SHP77 treated with DMSO at 0.1 percent for 48 hours (cell line): Measurements from ENCODE around the gene PDE4B.
"Not testable (repeated sequence)": the region's sequence is repeated elsewhere in the genome, so short reads cannot be mapped to it uniquely, and the experiment has no call there.

Experiments
- DNase-seq: peaks from one replicate; lab custom pipeline; 2025; lab: John Stamatoyannopoulos, UW

Gene PDE4B

DNA sequence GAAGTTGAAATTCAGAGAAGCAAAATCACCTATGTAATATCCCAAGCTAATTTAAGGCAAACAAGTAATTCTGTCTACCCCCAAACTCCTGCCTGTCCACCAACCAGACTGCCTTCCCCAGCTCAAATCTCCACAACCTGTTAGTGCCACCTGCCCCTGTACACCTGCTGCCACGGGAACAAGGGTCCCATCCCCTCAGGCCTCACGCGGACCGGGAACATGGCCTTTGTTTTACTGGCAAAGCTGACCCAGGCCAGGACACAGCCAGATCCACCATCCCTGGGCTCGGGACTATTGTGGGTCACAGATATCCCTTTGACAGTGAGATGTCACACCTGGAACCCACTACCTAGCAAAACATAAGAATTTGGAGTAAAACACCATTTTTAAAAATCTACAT, 601.9 kb downstream of the PDE4B start:
- no peak for DNase-seq

DNA sequence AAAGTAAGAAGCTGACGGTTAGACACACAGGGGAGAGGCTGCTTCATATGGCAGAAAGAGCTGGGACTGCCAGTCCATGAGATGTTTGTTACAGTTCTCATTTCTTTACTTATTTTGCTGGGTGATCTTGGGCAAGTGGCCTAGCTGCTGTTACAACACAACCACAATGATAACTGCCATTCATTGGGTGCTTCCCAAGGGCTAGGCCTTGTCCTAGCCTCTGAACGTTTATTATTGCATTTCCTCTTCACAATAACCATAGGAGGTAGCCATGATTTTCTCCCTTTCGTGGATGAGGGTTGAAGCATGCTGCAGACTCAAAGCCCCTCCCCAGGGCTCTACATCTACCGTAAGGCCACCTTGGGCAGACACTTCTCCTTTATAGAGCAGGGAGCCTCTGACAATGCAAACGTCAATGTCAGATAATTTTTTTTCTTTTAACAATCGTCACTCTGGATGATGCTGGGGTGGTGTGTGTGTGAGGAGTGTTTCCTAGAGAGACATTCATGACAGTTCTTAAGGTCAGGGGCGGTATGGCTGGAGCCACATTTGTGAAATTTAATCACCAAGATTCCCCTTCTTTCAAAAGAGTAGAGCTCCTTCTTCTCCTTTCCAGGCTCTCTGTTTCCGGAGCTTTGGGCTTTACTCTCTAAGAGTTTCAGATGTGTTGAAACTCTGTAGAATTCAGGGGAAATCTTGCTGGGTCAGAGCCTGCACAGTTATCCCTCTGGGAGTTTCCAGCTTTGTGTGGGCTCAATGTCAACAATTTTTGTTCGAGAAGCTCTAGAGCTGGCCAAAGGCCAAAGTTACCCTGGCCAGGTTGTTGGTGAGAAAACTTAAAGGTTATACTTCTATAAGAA, 602.7 kb downstream of the PDE4B start:
- no peak for DNase-seq

- DNase-seq: no peak
Observed at GRCh38 chr1:66396212-66396890, 603.7 kb downstream of the PDE4B start.

- no peak for DNase-seq
Observed at GRCh38 chr1:66397192-66397591, 604.5 kb downstream of the PDE4B start.

DNA sequence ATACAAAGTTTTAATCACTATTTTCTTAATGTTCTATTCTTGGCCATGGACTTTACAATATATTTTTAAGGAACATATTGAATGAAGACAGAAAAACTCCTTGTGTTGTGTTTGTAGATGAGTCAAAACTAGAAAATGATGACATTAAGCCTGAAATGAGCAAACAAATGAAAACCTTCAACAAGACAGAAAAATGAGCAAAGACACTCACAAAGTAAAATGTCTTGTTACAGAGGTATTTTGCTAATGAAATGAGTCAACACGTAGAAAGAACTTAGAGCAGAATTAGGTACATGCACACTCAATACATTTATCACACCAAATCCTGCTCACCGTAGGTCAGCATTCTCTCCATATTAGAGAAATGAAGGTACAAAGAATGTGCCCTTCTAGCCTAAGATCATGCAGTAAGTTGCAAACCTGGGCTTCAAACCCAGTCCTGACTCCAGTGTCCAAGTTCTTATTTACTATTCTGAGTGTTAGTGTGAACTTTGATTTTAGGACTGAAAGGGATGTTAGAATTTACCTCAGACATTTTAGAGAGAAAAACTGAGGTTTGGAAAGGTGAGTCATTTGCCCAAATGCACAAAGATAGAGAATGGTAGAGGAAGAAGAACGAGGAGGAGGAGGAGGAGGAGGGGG, 607.3 kb downstream of the PDE4B start:
- no peak for DNase-seq

- DNase-seq: no peak
Observed at GRCh38 chr1:66400660-66401059, 608.0 kb downstream of the PDE4B start.

GRCh38 chr1:66401244-66401643, 608.5 kb downstream of the PDE4B start:
- DNase-seq: no peak

- DNase-seq: no peak
Observed at GRCh38 chr1:66402194-66402593, 609.5 kb downstream of the PDE4B start.

- no peak for DNase-seq
Observed at GRCh38 chr1:66403007-66403731, 610.5 kb downstream of the PDE4B start.

GRCh38 chr1:66405061-66405460, 612.4 kb downstream of the PDE4B start:
- DNase-seq: no peak

DNA sequence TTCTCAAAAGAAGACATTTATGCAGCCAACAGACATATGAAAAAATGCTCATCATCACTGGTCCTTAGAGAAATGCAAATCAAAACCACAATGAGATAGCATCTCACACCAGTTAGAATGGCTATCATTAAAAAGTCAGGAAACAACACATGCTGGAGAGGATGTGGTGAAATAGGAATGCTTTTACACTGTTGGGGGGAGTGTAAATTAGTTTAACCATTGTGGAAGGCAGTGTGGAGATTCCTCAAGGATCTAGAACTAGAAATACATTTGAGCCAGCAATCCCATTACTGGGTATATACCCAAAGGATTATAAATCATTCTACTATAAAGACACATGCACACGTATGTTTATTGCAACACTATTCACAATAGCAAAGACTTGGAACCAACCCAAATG, 618.8 kb downstream of the PDE4B start:
- not testable (repeated sequence) for DNase-seq

GRCh38 chr1:66412704-66413103, 620.0 kb downstream of the PDE4B start:
- DNase-seq: no peak

DNA sequence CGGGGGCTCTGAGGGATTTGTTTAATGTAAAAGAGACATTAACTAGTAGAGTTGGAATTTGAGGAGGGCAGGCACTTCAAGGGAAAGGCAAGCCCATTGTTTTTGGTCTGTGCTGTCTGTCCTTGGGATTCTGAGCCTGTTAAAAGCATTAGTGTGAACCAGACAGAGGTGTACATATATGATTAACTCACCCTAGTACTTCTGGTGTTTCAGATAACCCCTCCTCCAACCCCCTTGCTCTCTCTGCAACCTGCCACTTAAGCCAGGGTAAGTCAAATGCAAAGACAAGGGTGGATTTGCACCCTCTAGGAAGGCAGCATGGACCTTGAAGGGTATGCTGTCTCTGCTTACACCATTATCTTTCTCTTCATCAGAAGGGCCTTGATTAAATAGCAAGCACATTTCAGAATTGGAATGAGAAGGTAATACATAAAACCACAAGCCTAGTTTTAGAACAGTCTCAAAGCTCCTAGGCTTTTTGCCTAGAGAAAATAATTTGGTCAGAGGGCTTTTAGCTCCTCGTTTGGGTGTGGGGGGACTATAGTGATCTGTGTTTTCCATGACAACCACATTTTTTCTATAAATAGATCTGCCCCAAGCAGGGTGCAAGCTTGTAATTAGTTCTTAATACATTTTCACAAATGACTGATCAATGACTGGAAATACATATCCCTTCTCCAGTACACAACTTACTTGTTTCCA, 620.6 kb downstream of the PDE4B start:
- DNase-seq: no peak

DNA sequence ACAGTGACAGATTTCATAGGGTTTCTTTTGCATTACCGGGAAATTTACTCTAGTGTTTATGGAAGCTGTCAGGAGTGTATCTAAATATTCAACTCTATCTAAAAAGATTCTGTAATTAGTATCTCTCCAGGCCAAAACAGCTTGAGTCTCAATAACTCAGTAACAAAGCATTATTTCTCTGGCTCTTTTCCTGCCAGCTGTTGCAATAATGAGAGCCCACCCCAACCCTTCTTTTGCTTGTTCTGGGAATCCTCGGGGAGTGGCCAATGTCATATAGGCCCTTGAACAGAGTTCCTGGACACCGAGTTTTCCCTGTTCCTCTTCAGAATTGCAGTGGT, 621.1 kb downstream of the PDE4B start:
- no peak for DNase-seq

DNA sequence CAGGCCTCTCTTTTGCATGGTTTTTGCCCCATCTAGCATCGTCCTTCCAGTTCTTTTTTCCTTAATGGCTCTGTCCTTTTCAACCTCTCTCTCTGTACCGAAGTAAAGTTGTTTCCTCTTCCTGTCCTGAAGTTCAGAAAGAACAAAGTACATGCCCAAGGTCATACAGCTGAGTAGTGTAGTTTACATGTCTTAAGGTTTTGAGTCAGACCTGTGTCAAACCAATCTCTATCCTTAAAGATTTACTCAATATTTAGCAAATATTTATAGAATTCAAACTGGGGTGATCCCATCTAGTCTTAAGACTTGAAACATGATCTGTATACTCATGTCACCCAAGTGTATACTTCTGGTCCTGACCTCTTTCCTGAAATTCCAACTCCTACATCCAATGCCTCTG, 622.6 kb downstream of the PDE4B start:
- DNase-seq: no peak

DNA sequence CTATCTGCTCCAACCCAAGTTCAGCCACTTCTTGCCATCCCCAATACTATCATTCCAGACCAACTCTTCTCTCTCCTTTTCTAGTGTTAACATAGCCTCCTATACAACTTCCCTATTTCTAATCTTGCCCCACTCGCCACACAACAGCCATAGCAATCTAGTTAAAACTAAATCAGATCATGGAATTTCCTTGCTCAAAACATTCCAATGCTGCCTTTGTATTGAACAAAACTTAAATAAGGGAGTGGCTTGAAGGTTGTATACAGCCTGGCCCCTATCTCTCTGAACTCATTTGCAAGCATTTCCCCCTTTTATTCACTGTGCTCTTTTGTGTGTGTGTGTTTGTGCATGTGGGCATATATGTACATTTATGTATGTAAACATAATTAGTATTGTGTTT, 623.2 kb downstream of the PDE4B start:
- no peak for DNase-seq

GRCh38 chr1:66416295-66416694, 623.6 kb downstream of the PDE4B start:
- no peak for DNase-seq

GRCh38 chr1:66418021-66418420, 625.3 kb downstream of the PDE4B start:
- no peak for DNase-seq

DNA sequence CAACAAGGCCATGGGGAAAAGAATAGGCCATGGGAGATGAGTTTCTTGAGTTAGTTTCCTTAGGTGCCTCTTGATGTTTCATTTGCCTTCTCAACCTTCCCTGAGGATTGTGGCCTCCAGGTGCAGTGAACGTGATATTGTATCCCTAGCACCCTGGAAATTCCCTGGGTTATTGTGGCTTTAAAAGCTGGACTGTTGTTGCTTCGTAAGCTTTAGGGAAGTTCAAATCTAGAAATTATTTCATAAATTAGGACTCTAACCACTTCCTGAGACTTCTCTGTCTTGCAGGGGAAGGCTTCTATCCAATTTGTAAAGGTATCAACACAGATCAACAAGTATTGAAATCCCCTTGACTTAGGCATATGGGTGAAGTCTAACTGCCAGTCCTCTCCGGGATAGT, 627.5 kb downstream of the PDE4B start:
- not testable (repeated sequence) for DNase-seq

GRCh38 chr1:66420906-66421305, 628.2 kb downstream of the PDE4B start:
- not testable (repeated sequence) for DNase-seq

GRCh38 chr1:66422804-66423203, 630.1 kb downstream of the PDE4B start:
- DNase-seq: no peak
